HepG2 (cell line): ENCODE data around the gene CLIC1. TPM values are rescaled to one million over a fixed set of nuclear protein-coding genes. Genes with fewer than 3 reads are reported as not detected.

Source experiments
- EED ChIP-seq: sonication (generic); formaldehyde crosslinking; IDR thresholded peaks from 2 replicates; pipeline ENCODE4 v1.5.0; 2020; ENCODE audit warnings: mild to moderate bottlenecking, missing genetic modification reagents
- FOXO1 ChIP-seq: sonication (generic); formaldehyde crosslinking; IDR thresholded peaks from 2 replicates; pipeline ENCODE4 v1.4.0; 2020; ENCODE audit warnings: missing genetic modification reagents
- HDAC1 ChIP-seq: sonication (generic); formaldehyde crosslinking; IDR thresholded peaks from 2 replicates; pipeline ENCODE4 v1.5.1; 2020; ENCODE audit warnings: mild to moderate bottlenecking, missing genetic modification reagents
- KLF15 ChIP-seq: sonication (generic); formaldehyde crosslinking; IDR thresholded peaks from 2 replicates; pipeline ENCODE4 v1.8.1; 2023; ENCODE audit warnings: borderline replicate concordance, mild to moderate bottlenecking, inconsistent platforms, missing genetic modification reagents, mixed read lengths
- KLF16 ChIP-seq, 2 experiments: sonication (generic) in 1 of 2; formaldehyde crosslinking in 1 of 2; IDR thresholded peaks; 2 replicates each; pipeline versions ENCODE4 v1.6.1 to v1.8.0; 2016 to 2023; ENCODE audit warnings: missing genetic modification reagents in 2 of 2, missing compliant biosample characterization in 1 of 2
- MAFF ChIP-seq: IDR thresholded peaks from 2 replicates; pipeline ENCODE4 v1.6.1; 2011; ENCODE audit warnings: low read depth, low read length, improper control_type of control experiment
- MBNL3 ChIP-seq: fragments of 250-450 bp; sonication (Bioruptor Pico); conservative IDR thresholded peaks from 2 replicates; pipeline ENCODE4 v1.8.0; 2022; ENCODE audit warnings: mild to moderate bottlenecking, inconsistent platforms
- NKX3-1 ChIP-seq: sonication (generic); formaldehyde crosslinking; IDR thresholded peaks from 2 replicates; pipeline ENCODE4 v1.5.0; 2020; ENCODE audit warnings: missing genetic modification reagents
- NR3C1 ChIP-seq: sonication (generic); formaldehyde crosslinking; IDR thresholded peaks from 2 replicates; pipeline ENCODE4 v1.4.0; 2020; ENCODE audit warnings: missing genetic modification reagents
- PHB2 ChIP-seq: fragments of 450-650 bp; IDR thresholded peaks from 2 replicates; pipeline ENCODE4 v1.6.1; 2018; ENCODE audit not compliant: partially characterized antibody
- PITX1 ChIP-seq: sonication (generic); formaldehyde crosslinking; IDR thresholded peaks from 2 replicates; pipeline ENCODE4 v1.5.1; 2020; ENCODE audit warnings: mild to moderate bottlenecking, missing genetic modification reagents
- TMF1 ChIP-seq: sonication (generic); formaldehyde crosslinking; IDR thresholded peaks from 2 replicates; pipeline ENCODE4 v1.8.1; 2022; ENCODE audit warnings: low read depth, missing genetic modification reagents
- ZFX ChIP-seq: sonication (generic); formaldehyde crosslinking; IDR thresholded peaks from 2 replicates; pipeline ENCODE4 v1.4.0; 2020; ENCODE audit warnings: mild to moderate bottlenecking, low read depth, missing genetic modification reagents, moderate library complexity
- ZKSCAN5 ChIP-seq: sonication (generic); formaldehyde crosslinking; IDR thresholded peaks from 2 replicates; pipeline ENCODE4 v1.5.1; 2020; ENCODE audit warnings: mild to moderate bottlenecking, missing genetic modification reagents
- ZMYM3 ChIP-seq: sonication (generic); formaldehyde crosslinking; IDR thresholded peaks from 2 replicates; pipeline ENCODE4 v1.5.1; 2020; ENCODE audit warnings: mild to moderate bottlenecking, missing genetic modification reagents
- ZNF3 ChIP-seq: IDR thresholded peaks from 2 replicates; pipeline ENCODE4 v1.7.0; 2017; ENCODE audit warnings: inconsistent platforms
- ZNF567 ChIP-seq: sonication (generic); formaldehyde crosslinking; IDR thresholded peaks from 2 replicates; pipeline ENCODE4 v1.8.1; 2023; ENCODE audit warnings: mild to moderate bottlenecking, missing genetic modification reagents, borderline replicate concordance
- ZNF616 ChIP-seq: sonication (generic); formaldehyde crosslinking; IDR thresholded peaks from 2 replicates; pipeline ENCODE4 v1.5.0; 2020; ENCODE audit warnings: low read depth, mild to moderate bottlenecking, missing genetic modification reagents
- ZNF644 ChIP-seq: IDR thresholded peaks from 2 replicates; pipeline ENCODE4 v1.6.1; 2016; ENCODE audit warnings: low read depth
- ZNF672 ChIP-seq: sonication (generic); formaldehyde crosslinking; IDR thresholded peaks from 2 replicates; pipeline ENCODE4 v1.8.1; 2022; ENCODE audit warnings: missing genetic modification reagents
- ZNF737 ChIP-seq: sonication (generic); formaldehyde crosslinking; IDR thresholded peaks from 2 replicates; pipeline ENCODE4 v1.5.0; 2020; ENCODE audit warnings: missing genetic modification reagents, mild to moderate bottlenecking, borderline replicate concordance
- ZNF777 ChIP-seq: sonication (generic); formaldehyde crosslinking; IDR thresholded peaks from 2 replicates; pipeline ENCODE4 v1.4.0; 2020; ENCODE audit warnings: missing genetic modification reagents
- ZNF883 ChIP-seq: sonication (generic); formaldehyde crosslinking; IDR thresholded peaks from 2 replicates; pipeline ENCODE4 v1.5.1; 2020; ENCODE audit warnings: mild to moderate bottlenecking, missing genetic modification reagents; ENCODE audit errors: not compliant biosample characterization
- ZSCAN20 ChIP-seq: sonication (generic); formaldehyde crosslinking; IDR thresholded peaks from 2 replicates; pipeline ENCODE4 v1.4.0; 2020; ENCODE audit warnings: missing genetic modification reagents, mild to moderate bottlenecking, borderline replicate concordance
- polyA plus RNA-seq, 8 experiments: library from polyadenylated mRNA; depleted of rRNA in 3 of 8; stranded (reverse) in 7 of 8; unstranded in 1 of 8; fragments of >200 nt; fragmentation: Illumina TruSeq in 4 of 8; extraction: Trizol in 4 of 8; gene quantifications; 2 replicates each; pipeline versions ENCODE4 v1.2.1 to v1.2.3, GENCODE V29; 2011 to 2016; ENCODE audit warnings: low read depth in 4 of 8, missing spikeins in 1 of 8, mixed read lengths in 1 of 8; ENCODE audit not compliant: insufficient read depth in 1 of 8
- total RNA-seq, 5 experiments: library from RNA; depleted of rRNA; stranded (reverse); fragments of >200 nt; fragmentation: Illumina TruSeq; extraction: Trizol; gene quantifications; 2 replicates each; pipeline ENCODE4 v1.2.3, GENCODE V29; 2016; ENCODE audit warnings: low read depth in 1 of 5
- TF ChIP-seq, protein P1 (sequence below): sonication (generic); formaldehyde crosslinking; IDR thresholded peaks from 2 replicates; pipeline ENCODE4 v1.8.0; 2023; ENCODE audit warnings: mild to moderate bottlenecking, missing genetic modification reagents
- TF ChIP-seq, protein P2 (sequence below): sonication (generic); formaldehyde crosslinking; IDR thresholded peaks from 2 replicates; pipeline ENCODE4 v1.5.1; 2020; ENCODE audit warnings: missing genetic modification reagents, mild to moderate bottlenecking, borderline replicate concordance
- TF ChIP-seq, protein P3 (sequence below): sonication (generic); formaldehyde crosslinking; IDR thresholded peaks from 2 replicates; pipeline ENCODE4 v1.8.0; 2022; ENCODE audit warnings: mild to moderate bottlenecking, missing genetic modification reagents; ENCODE audit not compliant: insufficient replicate concordance

The CLIC1 gene
- total and polyA plus RNA-seq, 2 of the 13 experiments (the other 11 are each of a cell fraction or from before 2014, with no cell fraction given), result 602 to 891 TPM

DNA sequence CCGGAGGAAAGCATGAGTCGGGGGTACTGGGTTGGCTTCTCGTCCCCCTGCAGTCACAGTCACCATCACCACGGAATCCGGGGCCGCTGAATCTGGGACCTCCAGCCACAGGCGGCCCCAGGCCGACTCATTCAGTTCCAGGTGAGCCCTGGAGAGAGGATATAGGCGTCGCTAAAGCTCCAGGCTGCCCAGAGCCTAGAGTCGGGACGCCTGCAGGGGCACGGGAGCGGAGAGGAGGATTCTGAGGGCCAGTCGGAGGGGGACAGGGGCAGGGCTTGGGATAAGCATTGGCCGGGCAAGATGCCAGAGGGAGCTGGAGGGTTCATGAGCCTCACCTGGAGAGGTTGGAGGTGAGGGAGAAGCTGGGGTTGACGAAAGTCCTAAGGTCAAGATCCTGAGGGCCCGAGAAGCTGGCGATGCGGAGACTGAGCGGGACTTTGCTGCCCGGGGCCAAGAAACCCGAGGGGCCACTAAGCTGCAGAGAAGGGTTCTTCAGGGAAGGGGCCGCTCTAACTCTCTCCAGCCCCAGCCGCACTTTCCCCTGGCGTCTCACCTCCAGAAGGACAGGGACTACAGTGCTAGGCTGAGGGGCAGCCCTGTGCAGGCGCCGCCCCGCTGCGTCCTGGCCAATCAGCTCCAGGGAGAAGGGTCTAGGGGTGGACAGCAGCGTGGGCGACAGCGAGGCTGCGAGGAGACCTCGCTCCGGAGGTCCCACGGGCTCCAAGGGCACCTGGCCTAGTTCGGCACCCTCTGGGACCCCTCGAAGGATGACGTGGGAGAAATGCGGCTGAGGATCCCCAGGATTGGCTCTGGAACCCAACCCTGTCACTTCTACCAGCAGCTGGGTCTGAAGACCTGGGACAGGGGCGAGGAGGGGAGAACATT is 29.8 kb upstream of the CLIC1 start (continued):
- TF ChIP-seq ZNF737 (CRISPR knock-in tag) (no peak), EED (CRISPR knock-in tag) (no peak), ZNF672 (CRISPR knock-in tag) (no peak), TMF1 (no peak), MBNL3 (CRISPR knock-in tag) (no peak), NR3C1 (CRISPR knock-in tag) (no peak), ZNF3 (no peak), ZSCAN20 (CRISPR knock-in tag) (0 out of 2 replicates have a peak, but pooled peaks have one; percentile 47), ZNF567 (CRISPR knock-in tag) (0 out of 2 replicates have a peak, but pooled peaks have one; percentile 79), ZNF883 (peak; percentile 94), ZFX (CRISPR knock-in tag) (peak; percentile 45; the same call in 1 of the 2 replicates), ZKSCAN5 (CRISPR knock-in tag) (peak; percentile 98), MAFF (no peak), PHB2 (no peak), ZNF644 (no peak), NKX3-1 (CRISPR knock-in tag) (no peak), ZNF777 (CRISPR knock-in tag) (no peak), KLF16 (CRISPR knock-in tag; IDR thresholded peaks at IDR 0.05) (peak in 1 of 2 experiments; percentile 33; a peak in 1 of 4 replicates), HDAC1 (CRISPR knock-in tag) (no peak), ZNF616 (CRISPR knock-in tag) (0 out of 2 replicates have a peak, but pooled peaks have one; percentile 22), ZMYM3 (CRISPR knock-in tag) (no peak), FOXO1 (CRISPR knock-in tag) (no peak), KLF15 (0 out of 2 replicates have a peak, but pooled peaks have one; percentile 51), PITX1 (CRISPR knock-in tag) (peak; percentile 44; the same call in 1 of the 2 replicates)
- TF ChIP-seq, protein P1, sequence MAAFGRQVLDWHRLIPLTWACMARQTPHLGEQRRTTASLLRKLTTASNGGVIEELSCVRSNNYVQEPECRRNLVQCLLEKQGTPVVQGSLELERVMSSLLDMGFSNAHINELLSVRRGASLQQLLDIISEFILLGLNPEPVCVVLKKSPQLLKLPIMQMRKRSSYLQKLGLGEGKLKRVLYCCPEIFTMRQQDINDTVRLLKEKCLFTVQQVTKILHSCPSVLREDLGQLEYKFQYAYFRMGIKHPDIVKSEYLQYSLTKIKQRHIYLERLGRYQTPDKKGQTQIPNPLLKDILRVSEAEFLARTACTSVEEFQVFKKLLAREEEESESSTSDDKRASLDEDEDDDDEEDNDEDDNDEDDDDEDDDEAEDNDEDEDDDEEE (CRISPR knock-in tag), result peak; percentile 71; the same call in 1 of the 2 replicates
- TF ChIP-seq, protein P2, sequence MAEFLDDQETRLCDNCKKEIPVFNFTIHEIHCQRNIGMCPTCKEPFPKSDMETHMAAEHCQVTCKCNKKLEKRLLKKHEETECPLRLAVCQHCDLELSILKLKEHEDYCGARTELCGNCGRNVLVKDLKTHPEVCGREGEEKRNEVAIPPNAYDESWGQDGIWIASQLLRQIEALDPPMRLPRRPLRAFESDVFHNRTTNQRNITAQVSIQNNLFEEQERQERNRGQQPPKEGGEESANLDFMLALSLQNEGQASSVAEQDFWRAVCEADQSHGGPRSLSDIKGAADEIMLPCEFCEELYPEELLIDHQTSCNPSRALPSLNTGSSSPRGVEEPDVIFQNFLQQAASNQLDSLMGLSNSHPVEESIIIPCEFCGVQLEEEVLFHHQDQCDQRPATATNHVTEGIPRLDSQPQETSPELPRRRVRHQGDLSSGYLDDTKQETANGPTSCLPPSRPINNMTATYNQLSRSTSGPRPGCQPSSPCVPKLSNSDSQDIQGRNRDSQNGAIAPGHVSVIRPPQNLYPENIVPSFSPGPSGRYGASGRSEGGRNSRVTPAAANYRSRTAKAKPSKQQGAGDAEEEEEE, result no peak
- TF ChIP-seq, protein P3, sequence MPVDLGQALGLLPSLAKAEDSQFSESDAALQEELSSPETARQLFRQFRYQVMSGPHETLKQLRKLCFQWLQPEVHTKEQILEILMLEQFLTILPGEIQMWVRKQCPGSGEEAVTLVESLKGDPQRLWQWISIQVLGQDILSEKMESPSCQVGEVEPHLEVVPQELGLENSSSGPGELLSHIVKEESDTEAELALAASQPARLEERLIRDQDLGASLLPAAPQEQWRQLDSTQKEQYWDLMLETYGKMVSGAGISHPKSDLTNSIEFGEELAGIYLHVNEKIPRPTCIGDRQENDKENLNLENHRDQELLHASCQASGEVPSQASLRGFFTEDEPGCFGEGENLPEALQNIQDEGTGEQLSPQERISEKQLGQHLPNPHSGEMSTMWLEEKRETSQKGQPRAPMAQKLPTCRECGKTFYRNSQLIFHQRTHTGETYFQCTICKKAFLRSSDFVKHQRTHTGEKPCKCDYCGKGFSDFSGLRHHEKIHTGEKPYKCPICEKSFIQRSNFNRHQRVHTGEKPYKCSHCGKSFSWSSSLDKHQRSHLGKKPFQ (CRISPR knock-in tag), result no peak
